Measurements from ENCODE around the gene SH3TC1.

SH3TC1 gene

DNA sequence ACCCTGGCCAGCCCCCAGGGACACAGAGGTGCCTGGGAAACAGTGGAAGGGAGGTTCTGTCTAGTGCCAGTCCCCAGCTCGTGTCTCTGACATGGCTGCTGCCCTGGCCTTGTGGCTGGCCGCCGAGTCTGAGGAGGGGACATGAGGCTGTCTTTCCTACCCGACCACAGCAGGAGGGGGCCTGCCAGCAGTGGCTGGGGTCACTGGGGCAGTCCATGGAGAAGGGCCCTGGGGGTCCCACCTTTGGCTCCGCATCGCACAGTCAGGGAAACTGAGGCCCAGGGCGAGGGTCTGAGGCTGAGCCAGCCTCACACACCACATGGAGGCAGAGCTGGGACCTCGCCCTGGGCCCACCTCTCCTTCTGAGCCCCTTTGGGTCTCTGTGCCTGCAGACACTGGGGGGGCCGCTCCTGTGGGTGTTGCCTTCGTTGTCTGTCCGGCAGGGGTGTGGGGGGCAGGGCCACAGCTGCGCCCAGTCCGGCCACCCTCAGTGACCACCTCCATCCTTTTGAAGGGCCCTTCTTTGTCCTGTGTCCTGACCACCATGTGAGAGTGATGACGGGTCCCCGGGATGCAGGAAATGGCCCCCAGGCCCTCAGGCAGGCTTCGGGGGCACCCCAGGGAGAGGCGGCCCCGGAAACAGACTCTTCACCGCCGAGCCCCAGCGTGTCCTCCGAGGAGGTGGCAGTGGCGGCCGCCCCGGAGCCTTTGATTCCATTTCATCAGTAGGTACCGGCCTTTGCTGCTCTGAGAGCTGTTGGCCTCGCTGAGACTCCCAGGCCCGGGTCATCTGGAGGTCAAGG, 17.6 kb downstream of the SH3TC1 start:
- Histone ChIP-seq H3K4me1 (ENCODE audit: insufficient read depth, poor library complexity, severe bottlenecking) (no peaks in the 10 kb centered on the region), H3K27ac (ENCODE audit: poor library complexity, severe bottlenecking) (no peak overlapping the region), H3K4me3 (ENCODE audit: severe bottlenecking) (no peak overlapping the region), H3K27me3 (ENCODE audit: insufficient read depth, poor library complexity, severe bottlenecking) (no peaks in the 10 kb centered on the region), H3K9me3 (ENCODE audit: severe bottlenecking) (no peaks in the 10 kb centered on the region), H3K36me3 (ENCODE audit: low read depth) (peaks cover 100% of the 10 kb centered on the region)
- DNase-seq (ENCODE audit: low spot score) (no peak), ATAC-seq (ENCODE audit: low read depth) (no peak)
- TF ChIP-seq, protein P1, sequence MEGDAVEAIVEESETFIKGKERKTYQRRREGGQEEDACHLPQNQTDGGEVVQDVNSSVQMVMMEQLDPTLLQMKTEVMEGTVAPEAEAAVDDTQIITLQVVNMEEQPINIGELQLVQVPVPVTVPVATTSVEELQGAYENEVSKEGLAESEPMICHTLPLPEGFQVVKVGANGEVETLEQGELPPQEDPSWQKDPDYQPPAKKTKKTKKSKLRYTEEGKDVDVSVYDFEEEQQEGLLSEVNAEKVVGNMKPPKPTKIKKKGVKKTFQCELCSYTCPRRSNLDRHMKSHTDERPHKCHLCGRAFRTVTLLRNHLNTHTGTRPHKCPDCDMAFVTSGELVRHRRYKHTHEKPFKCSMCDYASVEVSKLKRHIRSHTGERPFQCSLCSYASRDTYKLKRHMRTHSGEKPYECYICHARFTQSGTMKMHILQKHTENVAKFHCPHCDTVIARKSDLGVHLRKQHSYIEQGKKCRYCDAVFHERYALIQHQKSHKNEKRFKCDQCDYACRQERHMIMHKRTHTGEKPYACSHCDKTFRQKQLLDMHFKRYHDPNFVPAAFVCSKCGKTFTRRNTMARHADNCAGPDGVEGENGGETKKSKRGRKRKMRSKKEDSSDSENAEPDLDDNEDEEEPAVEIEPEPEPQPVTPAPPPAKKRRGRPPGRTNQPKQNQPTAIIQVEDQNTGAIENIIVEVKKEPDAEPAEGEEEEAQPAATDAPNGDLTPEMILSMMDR (IDR thresholded peaks at IDR 0.05; ENCODE audit: poor library complexity, severe bottlenecking), result no peak

DNA sequence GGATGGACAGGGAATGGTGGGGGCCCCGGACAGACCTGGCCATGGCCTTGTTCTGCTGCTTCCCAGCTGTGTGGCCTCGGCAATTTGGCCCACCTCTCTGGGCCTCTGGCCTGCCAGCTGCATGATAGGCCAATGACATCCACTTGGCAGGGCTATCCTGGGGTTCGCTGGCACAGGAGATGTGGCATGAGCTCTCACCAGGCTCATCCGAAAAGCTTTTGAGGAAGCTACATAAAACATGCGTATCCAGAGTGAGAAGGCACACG, 18.1 kb downstream of the SH3TC1 start:
- DNase-seq (ENCODE audit: low spot score), result no peak
- no peaks in the 10 kb centered on the region for H3K27me3 ChIP-seq (ENCODE audit: insufficient read depth, poor library complexity, severe bottlenecking)
- peaks cover 100% of the 10 kb centered on the region for H3K36me3 ChIP-seq (ENCODE audit: low read depth)
- no peak overlapping the region for H3K27ac ChIP-seq (ENCODE audit: poor library complexity, severe bottlenecking)
- no peak for ATAC-seq (ENCODE audit: low read depth)
- no peak overlapping the region for H3K4me3 ChIP-seq (ENCODE audit: severe bottlenecking)
- TF ChIP-seq, protein P1 (IDR thresholded peaks at IDR 0.05; ENCODE audit: poor library complexity, severe bottlenecking), result no peak
- H3K9me3 ChIP-seq (ENCODE audit: severe bottlenecking), result no peaks in the 10 kb centered on the region
- H3K4me1 ChIP-seq (ENCODE audit: insufficient read depth, poor library complexity, severe bottlenecking), result no peaks in the 10 kb centered on the region

DNA sequence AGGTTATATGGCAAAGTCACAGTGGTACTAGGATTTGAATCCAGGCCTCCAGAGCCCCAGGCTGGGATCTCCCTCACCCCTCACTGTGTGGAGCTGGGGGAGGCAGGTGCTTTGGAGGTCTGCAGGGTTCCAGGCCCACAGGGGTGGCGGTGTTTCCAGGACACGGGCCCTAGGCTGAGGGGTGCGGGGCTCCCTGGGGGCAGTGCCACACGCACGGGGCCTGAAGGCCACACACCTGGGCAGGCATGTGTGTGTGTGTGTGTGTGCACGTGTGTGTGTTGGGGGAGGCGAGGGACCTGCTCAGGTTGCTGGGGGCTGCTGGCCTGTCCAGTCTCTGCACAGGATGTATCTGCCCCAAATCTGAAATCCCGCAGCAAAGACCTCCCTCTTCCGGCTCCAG, 18.8 kb downstream of the SH3TC1 start:
- TF ChIP-seq, protein P1 (IDR thresholded peaks at IDR 0.05; ENCODE audit: poor library complexity, severe bottlenecking), result no peak
- no peak for DNase-seq (ENCODE audit: low spot score)
- H3K4me1 ChIP-seq (ENCODE audit: insufficient read depth, poor library complexity, severe bottlenecking), result no peaks in the 10 kb centered on the region
- no peak for ATAC-seq (ENCODE audit: low read depth)
- no peak overlapping the region for H3K4me3 ChIP-seq (ENCODE audit: severe bottlenecking)
- no peak overlapping the region for H3K27ac ChIP-seq (ENCODE audit: poor library complexity, severe bottlenecking)
- no peaks in the 10 kb centered on the region for H3K9me3 ChIP-seq (ENCODE audit: severe bottlenecking)
- H3K27me3 ChIP-seq (ENCODE audit: insufficient read depth, poor library complexity, severe bottlenecking), result no peaks in the 10 kb centered on the region
- H3K36me3 ChIP-seq (ENCODE audit: low read depth), result peaks cover 100% of the 10 kb centered on the region

DNA sequence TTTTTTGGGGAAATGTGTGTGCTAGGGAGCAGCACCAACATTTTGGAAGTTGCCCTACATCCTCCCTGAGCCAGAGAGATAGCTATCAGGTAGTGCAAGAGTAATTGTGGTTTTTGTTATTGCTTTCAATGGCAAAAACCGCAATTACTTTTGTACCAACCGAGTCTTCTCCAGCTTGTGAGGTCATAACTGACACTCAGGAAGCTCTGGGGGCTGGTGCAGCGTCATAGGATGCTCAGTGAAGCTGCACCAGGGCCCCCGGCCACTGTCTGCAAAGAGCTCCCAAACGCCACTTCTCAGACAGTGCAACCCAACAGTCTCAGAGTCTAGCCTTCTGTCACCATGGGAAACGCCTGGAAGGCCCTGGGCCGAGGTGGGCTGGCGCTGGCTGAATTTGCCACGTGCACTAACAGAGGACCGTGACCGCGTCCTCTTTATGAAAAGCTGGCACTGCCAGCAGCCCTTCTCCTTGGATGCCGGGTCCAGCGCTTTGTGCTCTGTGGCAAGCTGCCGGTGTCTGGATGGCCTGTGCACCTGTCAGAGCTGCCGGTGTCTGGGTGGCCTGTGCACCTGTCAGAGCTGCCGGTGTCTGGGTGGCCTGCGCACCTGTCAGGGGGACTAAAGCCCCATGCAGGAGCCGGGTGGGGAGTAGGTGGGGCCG, 19.4 kb downstream of the SH3TC1 start:
- no peak for ATAC-seq (ENCODE audit: low read depth)
- TF ChIP-seq, protein P1 (IDR thresholded peaks at IDR 0.05; ENCODE audit: poor library complexity, severe bottlenecking), result no peak
- no peaks in the 10 kb centered on the region for H3K4me1 ChIP-seq (ENCODE audit: insufficient read depth, poor library complexity, severe bottlenecking)
- no peak overlapping the region for H3K27ac ChIP-seq (ENCODE audit: poor library complexity, severe bottlenecking)
- peaks cover 100% of the 10 kb centered on the region for H3K36me3 ChIP-seq (ENCODE audit: low read depth)
- H3K9me3 ChIP-seq (ENCODE audit: severe bottlenecking), result no peaks in the 10 kb centered on the region
- no peak for DNase-seq (ENCODE audit: low spot score)
- no peak overlapping the region for H3K4me3 ChIP-seq (ENCODE audit: severe bottlenecking)
- H3K27me3 ChIP-seq (ENCODE audit: insufficient read depth, poor library complexity, severe bottlenecking), result no peaks in the 10 kb centered on the region

DNA sequence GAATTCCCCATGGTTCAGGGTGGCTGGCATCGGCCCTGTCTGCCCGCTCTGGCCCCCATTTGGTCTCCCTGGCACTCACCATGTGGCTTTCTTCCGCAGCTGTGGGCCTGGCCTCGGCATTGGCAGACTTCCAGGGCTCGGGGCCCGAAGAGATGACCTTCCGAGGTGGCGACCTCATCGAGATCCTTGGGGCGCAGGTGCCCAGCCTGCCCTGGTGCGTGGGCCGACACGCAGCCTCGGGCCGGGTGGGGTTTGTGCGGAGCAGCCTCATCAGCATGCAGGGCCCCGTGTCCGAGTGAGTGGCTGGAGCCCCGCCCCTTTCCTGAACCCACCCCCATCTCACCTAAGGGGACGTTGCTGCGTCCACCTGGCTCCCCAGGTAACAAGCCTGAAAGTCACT, 20.1 kb downstream of the SH3TC1 start:
- H3K27me3 ChIP-seq (ENCODE audit: insufficient read depth, poor library complexity, severe bottlenecking), result no peaks in the 10 kb centered on the region
- no peaks in the 10 kb centered on the region for H3K9me3 ChIP-seq (ENCODE audit: severe bottlenecking)
- H3K4me3 ChIP-seq (ENCODE audit: severe bottlenecking), result no peak overlapping the region
- DNase-seq (ENCODE audit: low spot score) (no peak), ATAC-seq (ENCODE audit: low read depth) (no peak)
- H3K27ac ChIP-seq (ENCODE audit: poor library complexity, severe bottlenecking), result no peak overlapping the region
- TF ChIP-seq, protein P1 (IDR thresholded peaks at IDR 0.05; ENCODE audit: poor library complexity, severe bottlenecking), result no peak
- no peaks in the 10 kb centered on the region for H3K4me1 ChIP-seq (ENCODE audit: insufficient read depth, poor library complexity, severe bottlenecking)
- H3K36me3 ChIP-seq (ENCODE audit: low read depth), result peaks cover 100% of the 10 kb centered on the region

All from RWPE2 (cell line).